NCI-H460 (cell line): ENCODE data around the gene LCE1D. TPM values are rescaled to one million over a fixed set of nuclear protein-coding genes. Genes with fewer than 3 reads are reported as not detected.

Source experiments
- DNase-seq: peaks from one replicate; pipeline ENCODE4 v3.0.0-alpha.2; 2016; ENCODE audit warnings: low read depth; ENCODE audit errors: extremely low read depth
- total RNA-seq: library from RNA; depleted of rRNA; stranded (reverse); fragments of >200 nt; shearing (Covaris generic); gene quantifications from 2 replicates; pipeline ENCODE4 v1.2.3, GENCODE V29; 2014; rRNA removed

Gene LCE1D
- total RNA-seq, 1 experiment from 2014 or later = not detected

DNA sequence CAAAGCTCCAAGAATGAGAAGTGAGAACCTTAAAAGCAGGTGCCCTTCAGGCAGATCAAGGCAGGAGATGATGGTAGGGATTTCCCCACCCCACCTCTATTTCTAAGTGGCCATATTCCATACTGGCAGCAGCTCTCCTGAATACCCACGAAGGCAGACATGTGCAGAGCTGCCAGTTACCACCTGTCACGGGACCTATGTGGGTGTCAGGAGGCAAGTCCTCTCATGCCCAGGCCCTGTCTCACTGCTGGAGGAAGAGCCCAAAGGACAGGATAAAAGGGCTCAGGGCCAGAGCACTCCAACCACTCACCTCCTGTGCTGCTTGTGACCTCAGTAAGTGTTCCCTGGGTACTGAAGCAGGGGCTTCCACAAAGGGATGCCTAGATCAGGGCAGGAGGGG, 14.5 kb downstream of the LCE1D start:
- no peak for DNase-seq

GRCh38 chr1:152811671-152812070, 15.2 kb downstream of the LCE1D start, which contains the start of gene LCE1B:
Gene LCE1B (plus strand): TSS chr1:152811971. CDS start chr1:152812447, 476 bp downstream.
- DNase-seq = no peak

- DNase-seq = no peak
These were observed 20.8 kb downstream of the LCE1D start for GRCh38 chr1:152817309-152817708.

DNA sequence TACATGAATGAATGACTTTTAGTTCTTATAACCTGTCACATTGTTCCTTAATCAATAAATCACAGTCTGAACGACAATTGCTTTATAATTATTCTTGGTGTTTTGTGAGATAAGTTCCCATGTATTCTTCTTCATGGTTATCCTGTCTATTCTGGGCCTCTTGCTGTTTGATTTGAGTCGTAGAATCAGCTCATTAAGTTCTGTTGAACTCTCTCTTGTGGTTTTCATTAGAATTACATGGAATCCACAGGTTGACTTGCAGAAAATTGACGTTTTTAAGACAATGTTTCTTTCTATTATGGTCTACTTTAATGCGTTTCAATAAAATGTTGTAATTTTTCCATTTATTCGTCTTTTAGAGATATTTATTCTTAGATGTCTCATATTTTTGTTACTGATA, 26.8 kb downstream of the LCE1D start:
- DNase-seq = no peak

GRCh38 chr1:152824964-152825363, 28.4 kb downstream of the LCE1D start:
- DNase-seq = no peak

GRCh38 chr1:152827173-152827572, 30.7 kb downstream of the LCE1D start, which contains the start of gene LCE1A:
Gene LCE1A (plus strand): TSS chr1:152827473. CDS start chr1:152827473, 0 bp downstream.
- DNase-seq = no peak

DNA sequence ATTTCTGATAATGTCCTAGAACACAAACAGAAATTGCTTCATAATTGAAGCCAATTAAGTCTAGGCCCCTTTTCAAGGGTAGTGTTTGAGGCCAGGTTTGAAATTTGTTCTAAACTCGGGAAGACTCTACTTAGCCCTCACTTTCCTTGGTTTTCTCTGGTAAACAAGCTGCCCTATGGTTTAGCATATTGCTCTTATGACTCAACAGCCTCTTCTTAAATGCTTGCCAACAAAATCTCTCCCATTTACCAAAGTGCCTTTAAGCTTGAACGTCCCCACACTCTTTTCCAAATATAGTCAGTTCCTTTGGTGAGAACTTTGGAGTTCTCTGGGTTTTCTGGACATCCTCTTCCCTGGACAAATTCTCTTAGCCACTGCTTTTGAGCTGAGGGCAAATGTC, 40.3 kb downstream of the LCE1D start:
- DNase-seq = no peak

DNA sequence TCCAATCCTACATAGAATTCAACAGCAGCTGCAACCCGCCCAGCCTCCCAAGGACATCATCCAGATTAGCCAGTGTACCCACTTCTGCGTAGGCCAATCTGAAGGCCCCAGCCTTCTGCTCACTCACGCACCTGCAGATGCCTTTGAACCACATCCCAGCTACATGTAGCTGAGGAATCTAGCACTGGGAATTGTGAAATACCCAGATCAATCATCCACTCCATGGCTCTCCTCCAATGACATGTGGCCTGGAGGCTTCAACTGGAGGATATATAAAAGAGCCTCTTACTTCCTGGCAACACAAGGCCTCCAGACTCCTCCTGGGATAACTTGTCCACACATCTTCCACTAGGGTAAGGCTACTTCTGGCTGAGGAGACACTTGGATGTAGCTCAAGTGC, 46.0 kb downstream of the LCE1D start, which contains the start of gene LCE6A:
Gene LCE6A, plus strand, starts transcription at position 301 of the 400 bp plus-strand sequence. CDS start 665 bp downstream, outside the sequence.
- no peak for DNase-seq

Other genes with a start within 250 kb of the LCE1D start
- not detected in 2 replicates for gene LCE3E, start 229.9 kb upstream of the LCE1D start, total RNA-seq
- gene LCE3D, start 216.2 kb upstream of the LCE1D start, total RNA-seq = not detected in 2 replicates
- not detected in 2 replicates for gene LCE3C, start 196.5 kb upstream of the LCE1D start, total RNA-seq
- gene LCE3B, start 182.9 kb upstream of the LCE1D start, total RNA-seq = not detected in 2 replicates
- not detected in 2 replicates for gene LCE3A, start 173.6 kb upstream of the LCE1D start, total RNA-seq
- not detected in 2 replicates for gene LCE2D, start 133.3 kb upstream of the LCE1D start, total RNA-seq
- not detected in 2 replicates for gene LCE2C, start 121.4 kb upstream of the LCE1D start, total RNA-seq
- gene LCE2B, start 110.6 kb upstream of the LCE1D start, total RNA-seq = not detected in 2 replicates
- not detected in 2 replicates for gene LCE2A, start 98.4 kb upstream of the LCE1D start, total RNA-seq
- not detected in 2 replicates for gene LCE4A, start 88.6 kb upstream of the LCE1D start, total RNA-seq
- gene KPRP, start 38.7 kb upstream of the LCE1D start, total RNA-seq = not detected in 2 replicates
- not detected in 2 replicates for gene LCE1F, start 21.6 kb upstream of the LCE1D start, total RNA-seq
- gene LCE1E, start 10.5 kb upstream of the LCE1D start, total RNA-seq = not detected in 2 replicates
- not detected in 2 replicates for gene LCE1C, start 9.9 kb downstream of the LCE1D start, total RNA-seq
- gene LCE1B, start 15.2 kb downstream of the LCE1D start, total RNA-seq = not detected in 2 replicates
- not detected in 2 replicates for gene LCE1A, start 30.8 kb downstream of the LCE1D start, total RNA-seq
- gene LCE6A, start 46.1 kb downstream of the LCE1D start, total RNA-seq = not detected in 2 replicates
- gene LCE7A, start 63.3 kb downstream of the LCE1D start, total RNA-seq = not detected in 2 replicates
- gene SMCP, start 81.6 kb downstream of the LCE1D start, total RNA-seq = not detected in 2 replicates
- gene IVL, start 111.8 kb downstream of the LCE1D start, total RNA-seq = not detected in 2 replicates
- gene SPRR5, start 150.5 kb downstream of the LCE1D start, total RNA-seq = not detected in 2 replicates
- not detected in 2 replicates for gene SPRR4, start 173.9 kb downstream of the LCE1D start, total RNA-seq
- not detected in 2 replicates for gene SPRR1A, start 187.4 kb downstream of the LCE1D start, total RNA-seq
- not detected in 2 replicates for gene SPRR3, start 205.0 kb downstream of the LCE1D start, total RNA-seq
- gene SPRR1B, start 234.5 kb downstream of the LCE1D start, total RNA-seq = not detected in 2 replicates
- gene SPRR2D, start 244.4 kb downstream of the LCE1D start, total RNA-seq = not detected in 2 replicates